HG03571 (cell line): Measurements from ENCODE around the gene LEKR1.

ENCODE experiments used
- ATAC-seq: cut with Tn5 transposase; IDR thresholded peaks from one replicate; pipeline ENCODE4 v1.9.1; 2021; ENCODE audit not compliant: unreplicated experiment

LEKR1 gene

DNA sequence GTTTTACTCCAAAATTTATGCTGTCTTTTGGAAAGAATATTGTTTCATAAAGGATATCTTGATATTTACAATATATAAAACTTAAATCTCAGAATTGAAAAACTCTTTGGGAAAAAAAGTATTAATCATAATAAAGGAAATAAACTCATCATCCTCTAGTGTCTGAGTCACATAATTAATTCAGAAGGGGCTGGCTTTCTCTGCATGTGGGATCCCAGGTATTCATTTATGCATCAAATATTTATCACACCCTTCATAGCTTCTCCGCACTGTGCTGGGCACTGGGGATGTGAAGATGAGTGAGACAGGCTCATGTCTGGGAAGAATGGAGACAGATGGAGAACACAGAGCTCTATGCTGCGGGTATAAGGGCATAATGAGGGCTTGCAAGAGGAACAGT is 268.1 kb downstream of the LEKR1 start:
- no peak for ATAC-seq

DNA sequence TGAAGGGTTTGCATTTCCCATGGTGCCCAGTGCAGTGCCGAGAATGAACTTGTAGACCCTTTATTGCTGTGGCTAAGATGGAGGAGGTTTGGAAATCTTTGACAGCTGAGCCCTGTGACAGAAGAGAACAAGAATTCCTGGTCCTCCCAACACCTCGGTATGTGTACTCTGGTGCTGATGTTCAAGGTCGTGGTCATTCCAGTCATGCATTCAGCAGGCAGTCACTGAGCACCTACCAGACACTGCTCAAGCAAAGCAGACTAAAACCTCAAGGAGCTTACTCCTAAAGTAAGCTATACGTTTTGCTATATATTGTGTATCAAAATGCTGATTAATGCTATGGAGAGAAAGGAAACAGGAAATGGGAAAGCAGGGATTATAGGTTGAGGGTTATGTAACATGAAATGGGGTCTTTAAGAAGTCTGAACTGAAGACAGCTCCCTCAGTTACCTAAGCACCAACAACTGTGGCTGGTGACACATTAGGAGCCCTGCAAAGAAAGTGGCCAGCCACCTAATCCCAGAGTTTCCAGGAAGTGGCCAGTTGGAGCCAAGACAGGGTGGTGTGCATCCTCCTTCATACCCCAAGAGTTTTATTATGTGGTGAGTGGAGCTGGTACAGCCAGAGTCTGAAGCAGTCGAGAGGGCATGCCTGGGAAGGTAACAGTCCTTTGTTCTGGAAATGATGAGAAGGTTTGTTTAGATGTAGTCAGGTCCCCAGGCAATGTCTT is 268.8 kb downstream of the LEKR1 start:
- ATAC-seq, result no peak
